ENCODE results near the gene CRAT.
A peak's percentile ranks its signal among the peaks of the same experiment; 100 is the strongest.

Gene CRAT

GRCh38 chr9:129109952-129110739 is 447 bp downstream of the CRAT start:
- no peak for DNase-seq (ENCODE audit: low read depth)

- peak; percentile 12 for DNase-seq (ENCODE audit: low read depth)
Measured at GRCh38 chr9:129109537-129109903, 1.1 kb downstream of the CRAT start.

GRCh38 chr9:129108805-129109536 is 1.6 kb downstream of the CRAT start:
- no peak for DNase-seq (ENCODE audit: low read depth)

GRCh38 chr9:129108083-129108804 is 2.3 kb downstream of the CRAT start:
- DNase-seq (ENCODE audit: low read depth): no peak

GRCh38 chr9:129107651-129108050 is 2.9 kb downstream of the CRAT start:
- no peak for DNase-seq (ENCODE audit: low read depth)

GRCh38 chr9:129105857-129106694 is 4.5 kb downstream of the CRAT start:
- no peak for DNase-seq (ENCODE audit: low read depth)

- DNase-seq (ENCODE audit: low read depth): no peak
Measured at GRCh38 chr9:129104051-129104450, 6.5 kb downstream of the CRAT start.

GRCh38 chr9:129103595-129103965 is 7.0 kb downstream of the CRAT start:
- no peak for DNase-seq (ENCODE audit: low read depth)

GRCh38 chr9:129102791-129103594 is 7.6 kb downstream of the CRAT start:
- DNase-seq (ENCODE audit: low read depth): no peak

GRCh38 chr9:129102095-129102525 is 8.5 kb downstream of the CRAT start:
- DNase-seq (ENCODE audit: low read depth): no peak

- DNase-seq (ENCODE audit: low read depth): no peak
Measured at GRCh38 chr9:129101279-129101678, 9.3 kb downstream of the CRAT start.

GRCh38 chr9:129100383-129101169 is 10.0 kb downstream of the CRAT start:
- DNase-seq (ENCODE audit: low read depth): no peak

- no peak for DNase-seq (ENCODE audit: low read depth)
Measured at GRCh38 chr9:129098328-129098727, 12.3 kb downstream of the CRAT start.

- no peak for DNase-seq (ENCODE audit: low read depth)
Measured at GRCh38 chr9:129097671-129098306, 12.8 kb downstream of the CRAT start.

- no peak for DNase-seq (ENCODE audit: low read depth)
Measured at GRCh38 chr9:129095908-129096307, 14.7 kb downstream of the CRAT start.

- no peak for DNase-seq (ENCODE audit: low read depth)
Measured at GRCh38 chr9:129095170-129095667, 15.4 kb downstream of the CRAT start.

GRCh38 chr9:129094387-129095169 is 16.0 kb downstream of the CRAT start:
- DNase-seq (ENCODE audit: low read depth): no peak

GRCh38 chr9:129093602-129094386 is 16.8 kb downstream of the CRAT start:
- DNase-seq (ENCODE audit: low read depth): no peak

Measured in activated T-cell treated with anti-CD3 and anti-CD28 coated beads for 48 hours (primary cell).